Stimulated activated effector memory CD8-positive, alpha-beta T cell treated with anti-CD3 and anti-CD28 coated beads, Interleukin-12 subunit alpha, Interleukin-12 subunit beta, amount 100 ng/mL, for 72 hours (primary cell): ENCODE results near the gene LYPD6B.
"Not testable (repeated sequence)": the region's sequence is repeated elsewhere in the genome, so short reads cannot be mapped to it uniquely, and the experiment has no call there.

Experiments used
- ATAC-seq: fragments of 150-1000 bp; cut with Tn5 transposase; 2 replicates; pipeline ENCODE4 v1.10.0; 2021
- DNase-seq, 2 donors: peaks; one replicate each; pipeline ENCODE4 v3.0.0; 2021 to 2022; ENCODE audit warnings: low spot score in 2 of 2
- H3K27ac Mint-ChIP-seq: one replicate; pipeline ENCODE4 v1.8.0; 2022; ENCODE audit warnings: mild to moderate bottlenecking, mixed read lengths
- H3K36me3 Mint-ChIP-seq: one replicate; pipeline ENCODE4 v1.8.0; 2022; ENCODE audit warnings: mild to moderate bottlenecking, mixed read lengths
- H3K4me1 Mint-ChIP-seq: one replicate; pipeline ENCODE4 v1.8.0; 2022; ENCODE audit warnings: mixed read lengths
- H3K4me3 Mint-ChIP-seq: one replicate; pipeline ENCODE4 v1.8.0; 2022; ENCODE audit warnings: mild to moderate bottlenecking, mixed read lengths
- H3K9me3 Mint-ChIP-seq: one replicate; pipeline ENCODE4 v1.8.0; 2022; ENCODE audit warnings: mixed read lengths

LYPD6B gene

GRCh38 chr2:149225446-149225845 is 186.9 kb downstream of the LYPD6B start:
- Mint-ChIP-seq H3K4me1 (no peaks in the 10 kb centered on the region), H3K27ac (no peak overlapping the region), H3K4me3 (no peak overlapping the region), H3K9me3 (no peaks in the 10 kb centered on the region), H3K36me3 (no peaks in the 10 kb centered on the region)
- ATAC-seq, result no peak
- no peak for DNase-seq

- no peaks in the 10 kb centered on the region for H3K9me3 Mint-ChIP-seq
- ATAC-seq (no peak), DNase-seq (no peak)
- H3K27ac Mint-ChIP-seq, result no peak overlapping the region
- H3K36me3 Mint-ChIP-seq, result no peaks in the 10 kb centered on the region
- no peak overlapping the region for H3K4me3 Mint-ChIP-seq
- no peaks in the 10 kb centered on the region for H3K4me1 Mint-ChIP-seq
Observed at GRCh38 chr2:149226790-149227189, 188.3 kb downstream of the LYPD6B start.

GRCh38 chr2:149235816-149236375 is 197.4 kb downstream of the LYPD6B start:
- H3K9me3 Mint-ChIP-seq, result no peaks in the 10 kb centered on the region
- DNase-seq, result no peak
- no peaks in the 10 kb centered on the region for H3K36me3 Mint-ChIP-seq
- H3K4me3 Mint-ChIP-seq, result no peak overlapping the region
- no peak for ATAC-seq
- H3K27ac Mint-ChIP-seq, result no peak overlapping the region
- no peaks in the 10 kb centered on the region for H3K4me1 Mint-ChIP-seq

- no peaks in the 10 kb centered on the region for H3K9me3 Mint-ChIP-seq
- no peak for DNase-seq
- H3K27ac Mint-ChIP-seq, result no peak overlapping the region
- H3K4me1 Mint-ChIP-seq, result no peaks in the 10 kb centered on the region
- H3K4me3 Mint-ChIP-seq, result no peak overlapping the region
- H3K36me3 Mint-ChIP-seq, result no peaks in the 10 kb centered on the region
- ATAC-seq, result no peak
Observed at GRCh38 chr2:149236410-149236809, 197.9 kb downstream of the LYPD6B start.

- no peaks in the 10 kb centered on the region for H3K36me3 Mint-ChIP-seq
- ATAC-seq (no peak), DNase-seq (no peak)
- H3K27ac Mint-ChIP-seq, result no peak overlapping the region
- H3K4me1 Mint-ChIP-seq, result no peaks in the 10 kb centered on the region
- no peak overlapping the region for H3K4me3 Mint-ChIP-seq
- no peaks in the 10 kb centered on the region for H3K9me3 Mint-ChIP-seq
Observed at GRCh38 chr2:149246186-149246585, 207.7 kb downstream of the LYPD6B start.

GRCh38 chr2:149251436-149251835 is 212.9 kb downstream of the LYPD6B start:
- H3K4me3 Mint-ChIP-seq, H3K36me3 Mint-ChIP-seq, H3K27ac Mint-ChIP-seq, H3K9me3 Mint-ChIP-seq, DNase-seq, ATAC-seq, H3K4me1 Mint-ChIP-seq: not testable (repeated sequence)

GRCh38 chr2:149256877-149257276 is 218.4 kb downstream of the LYPD6B start:
- not testable (repeated sequence) for H3K9me3 Mint-ChIP-seq, H3K27ac Mint-ChIP-seq, H3K36me3 Mint-ChIP-seq, H3K4me3 Mint-ChIP-seq, DNase-seq, ATAC-seq, H3K4me1 Mint-ChIP-seq

- H3K9me3 Mint-ChIP-seq, result peaks cover 6% of the 10 kb centered on the region
- H3K36me3 Mint-ChIP-seq, result no peaks in the 10 kb centered on the region
- H3K4me3 Mint-ChIP-seq, result no peak overlapping the region
- H3K4me1 Mint-ChIP-seq, result no peaks in the 10 kb centered on the region
- DNase-seq (no peak), ATAC-seq (no peak)
- H3K27ac Mint-ChIP-seq, result no peak overlapping the region
Observed at GRCh38 chr2:149258531-149258930, 220.0 kb downstream of the LYPD6B start.

GRCh38 chr2:149259136-149259535 is 220.6 kb downstream of the LYPD6B start:
- Mint-ChIP-seq H3K27ac (no peak overlapping the region), H3K4me3 (no peak overlapping the region), H3K9me3 (peaks cover 5% of the 10 kb centered on the region), H3K36me3 (no peaks in the 10 kb centered on the region), H3K4me1 (no peaks in the 10 kb centered on the region)
- ATAC-seq (no peak), DNase-seq (no peak)

- ATAC-seq (no peak), DNase-seq (no peak)
- no peak overlapping the region for H3K4me3 Mint-ChIP-seq
- H3K4me1 Mint-ChIP-seq, result no peaks in the 10 kb centered on the region
- no peak overlapping the region for H3K27ac Mint-ChIP-seq
- H3K36me3 Mint-ChIP-seq, result no peaks in the 10 kb centered on the region
- H3K9me3 Mint-ChIP-seq, result peaks cover 2% of the 10 kb centered on the region
Observed at GRCh38 chr2:149261692-149262091, 223.2 kb downstream of the LYPD6B start.
